GM19240 (cell line): ENCODE results near the gene CLEC18C.
"Not testable (repeated sequence)": the region's sequence is repeated elsewhere in the genome, so short reads cannot be mapped to it uniquely, and the experiment has no call there.

Experiments
- DNase-seq: peaks from one replicate; pipeline ENCODE4 v3.0.0; 2011; ENCODE audit warnings: low spot score; ENCODE audit not compliant: insufficient read length

Gene CLEC18C

DNA sequence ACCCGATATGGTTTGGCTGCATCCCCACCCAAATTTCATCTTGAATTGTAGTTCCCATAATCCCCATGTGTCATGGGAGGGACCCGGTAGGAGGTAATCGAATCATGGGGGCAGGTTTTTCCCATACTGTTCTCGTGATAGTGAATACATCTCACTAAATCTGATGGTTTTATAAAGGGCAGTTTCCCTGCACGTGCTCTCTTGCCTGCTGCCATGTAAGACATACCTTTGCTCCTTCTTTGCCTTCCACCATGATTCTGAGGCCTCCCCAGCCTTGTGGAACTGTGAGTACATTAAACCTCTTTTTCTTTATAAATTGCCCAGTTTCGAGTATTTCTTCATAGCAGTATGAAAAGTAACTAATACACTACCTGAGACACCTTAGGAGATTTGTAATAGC is 32.8 kb downstream of the CLEC18C start:
- DNase-seq, result not testable (repeated sequence)

DNA sequence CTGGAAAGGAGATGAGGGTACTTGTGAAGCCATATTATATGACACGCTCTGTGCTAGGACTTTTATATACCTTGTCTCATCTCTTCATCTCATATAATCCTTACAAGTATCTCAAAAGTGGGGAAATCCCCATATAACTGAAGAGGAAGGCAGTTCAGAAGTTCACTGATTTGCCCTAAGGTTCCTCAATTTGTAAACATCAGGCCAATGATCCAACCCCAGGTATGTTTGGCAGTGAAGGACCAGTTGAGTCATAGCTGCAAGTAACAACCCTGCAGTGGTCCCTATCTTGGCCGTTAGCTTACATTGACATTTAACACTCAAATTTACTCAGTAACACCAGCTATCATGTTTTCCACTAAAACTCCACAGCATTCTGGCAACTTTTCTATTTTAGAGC is 45.0 kb downstream of the CLEC18C start:
- DNase-seq, result not testable (repeated sequence)

GRCh38 chr16:70222574-70222973 is 49.0 kb downstream of the CLEC18C start:
- DNase-seq, result not testable (repeated sequence)

DNA sequence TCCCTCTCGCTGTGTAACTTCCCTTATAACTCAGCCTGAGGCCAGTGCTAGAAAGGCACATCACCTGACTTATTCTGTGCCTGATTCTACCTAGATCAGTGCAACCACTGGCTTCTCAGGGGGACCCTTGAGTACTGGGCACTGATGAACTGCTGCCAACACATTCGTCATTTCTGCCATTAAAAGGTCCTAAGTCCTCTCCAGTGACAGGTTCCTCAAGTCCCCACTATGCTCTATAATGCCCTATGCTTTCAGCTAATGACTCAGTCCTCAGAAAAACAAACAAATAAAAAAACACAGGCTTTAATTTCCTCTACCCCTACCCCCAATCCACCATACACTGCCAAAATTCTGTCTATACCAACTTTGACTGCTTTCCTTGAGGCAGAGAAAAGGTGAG is 49.6 kb downstream of the CLEC18C start:
- DNase-seq, result not testable (repeated sequence)

GRCh38 chr16:70223971-70224513 is 50.5 kb downstream of the CLEC18C start:
- DNase-seq, result not testable (repeated sequence)

DNA sequence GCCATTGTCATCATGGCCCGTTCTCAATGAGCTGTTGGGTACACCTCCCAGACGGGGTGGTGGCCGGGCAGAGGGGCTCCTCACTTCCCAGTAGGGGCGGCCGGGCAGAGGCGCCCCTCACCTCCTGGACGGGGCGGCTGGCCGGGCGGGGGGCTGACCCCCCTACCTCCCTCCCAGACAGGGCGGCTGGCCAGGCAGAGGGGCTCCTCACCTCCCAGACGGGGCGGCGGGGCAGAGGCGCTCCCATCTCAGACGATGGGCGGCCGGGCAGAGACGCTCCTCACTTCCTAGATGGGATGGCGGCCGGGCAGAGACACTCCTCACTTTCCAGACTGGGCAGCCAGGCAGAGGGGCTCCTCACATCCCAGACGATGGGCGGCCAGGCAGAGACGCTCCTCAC is 51.1 kb downstream of the CLEC18C start:
- not testable (repeated sequence) for DNase-seq

GRCh38 chr16:70225430-70225829 is 51.8 kb downstream of the CLEC18C start:
- not testable (repeated sequence) for DNase-seq

- DNase-seq, result not testable (repeated sequence)
Measured at GRCh38 chr16:70226024-70226423, 52.4 kb downstream of the CLEC18C start.

GRCh38 chr16:70231831-70232230 is 58.2 kb downstream of the CLEC18C start:
- not testable (repeated sequence) for DNase-seq
